ENCODE data around the gene CDC42BPG.

CDC42BPG gene

GRCh38 chr11:64786308-64786707, 58.1 kb downstream of the CDC42BPG start:
- DNase-seq = no peak

DNA sequence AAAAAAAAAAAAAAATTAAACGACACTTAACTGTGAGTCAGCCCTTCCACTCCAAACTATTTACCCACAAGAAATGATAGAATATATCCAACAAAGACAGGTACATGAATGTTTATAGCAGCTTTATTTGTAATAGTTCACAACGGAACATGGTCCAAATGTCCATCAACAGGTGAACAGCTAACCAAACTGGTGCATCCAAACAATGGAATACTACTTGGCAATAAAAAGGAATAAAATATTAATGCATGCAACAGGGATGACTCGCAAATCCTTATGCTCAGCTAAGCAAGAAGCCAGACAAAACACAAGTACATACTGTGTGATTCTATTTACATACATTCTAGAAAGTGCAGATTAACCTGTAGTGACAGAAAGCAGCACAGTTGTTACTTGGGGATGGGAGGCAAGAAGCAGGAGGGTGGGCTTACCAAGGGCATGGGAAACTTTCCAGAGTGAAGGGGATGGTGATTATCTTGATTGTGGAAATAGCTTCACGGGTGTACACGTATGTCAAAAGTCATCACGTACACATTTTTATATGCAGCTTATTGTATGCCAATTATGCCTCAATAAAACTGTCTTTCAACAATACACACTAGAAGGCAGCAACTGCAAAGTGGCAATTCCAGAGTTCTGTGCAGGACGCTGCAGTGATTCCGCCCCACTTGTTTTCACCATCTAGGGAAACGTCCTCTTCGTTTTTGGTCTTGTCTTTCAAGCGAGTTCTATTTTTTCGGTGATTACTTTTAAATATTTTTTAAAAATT, 59.5 kb downstream of the CDC42BPG start:
- no peak for DNase-seq

DNA sequence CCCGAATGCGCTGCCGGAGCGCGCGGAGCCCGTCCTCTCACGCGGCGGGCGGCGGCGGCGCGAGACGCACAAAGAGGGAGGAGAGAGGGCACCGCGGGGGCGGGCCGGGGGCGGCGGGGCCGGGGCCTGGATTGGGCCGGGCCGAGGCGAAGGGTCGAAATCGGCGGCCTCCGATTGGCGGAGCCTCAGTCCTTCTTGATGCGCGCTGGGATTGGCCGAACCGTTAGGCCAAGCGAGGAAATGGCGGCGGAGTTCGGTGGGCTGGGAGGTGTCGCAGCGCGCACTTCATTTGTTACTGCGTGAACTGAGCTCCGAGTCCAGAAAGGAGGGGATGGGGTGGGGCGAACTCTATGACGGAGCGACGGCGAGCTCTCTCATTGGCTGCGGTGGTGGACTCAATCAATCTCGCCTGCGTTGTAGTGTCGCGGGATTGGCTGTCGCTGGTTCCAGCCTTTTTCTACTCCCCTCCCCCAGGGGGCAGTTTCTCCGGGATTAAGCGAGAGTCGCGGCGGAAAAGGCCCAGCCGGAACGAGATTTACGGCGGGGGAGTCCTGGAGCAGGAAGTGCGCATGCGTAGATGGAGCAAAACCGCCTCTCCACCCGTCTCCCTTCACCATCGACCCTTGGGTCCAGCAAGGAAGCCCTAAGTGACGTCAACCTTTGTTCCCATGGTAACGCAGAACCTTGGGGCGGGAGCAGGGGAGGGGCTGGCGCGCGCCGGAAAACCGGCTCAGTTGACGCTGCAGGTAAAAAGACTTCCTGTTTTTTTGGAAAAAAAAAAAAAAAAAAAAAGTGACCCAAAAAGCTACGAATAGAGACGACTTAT, 65.8 kb downstream of the CDC42BPG start, which contains the start of gene SF1:
Gene SF1, minus strand, starts transcription at position 70 of the 826 bp plus-strand sequence. CDS start 150 bp downstream, outside the sequence.
- DNase-seq = peak; percentile 100

DNA sequence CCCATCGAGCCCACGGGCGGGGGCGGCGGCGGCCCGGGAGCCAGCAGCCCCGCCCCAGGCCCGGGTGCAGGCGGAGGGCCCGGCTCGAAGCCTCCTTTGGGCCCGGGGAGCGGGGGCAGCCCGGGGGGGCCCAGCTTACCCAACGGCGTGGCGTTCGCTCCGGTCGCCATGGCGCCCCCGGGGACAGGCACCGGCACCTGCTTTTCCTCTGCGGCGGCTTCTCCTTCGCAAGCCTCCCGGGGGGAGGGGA, 66.3 kb downstream of the CDC42BPG start:
- no peak for DNase-seq

DNA sequence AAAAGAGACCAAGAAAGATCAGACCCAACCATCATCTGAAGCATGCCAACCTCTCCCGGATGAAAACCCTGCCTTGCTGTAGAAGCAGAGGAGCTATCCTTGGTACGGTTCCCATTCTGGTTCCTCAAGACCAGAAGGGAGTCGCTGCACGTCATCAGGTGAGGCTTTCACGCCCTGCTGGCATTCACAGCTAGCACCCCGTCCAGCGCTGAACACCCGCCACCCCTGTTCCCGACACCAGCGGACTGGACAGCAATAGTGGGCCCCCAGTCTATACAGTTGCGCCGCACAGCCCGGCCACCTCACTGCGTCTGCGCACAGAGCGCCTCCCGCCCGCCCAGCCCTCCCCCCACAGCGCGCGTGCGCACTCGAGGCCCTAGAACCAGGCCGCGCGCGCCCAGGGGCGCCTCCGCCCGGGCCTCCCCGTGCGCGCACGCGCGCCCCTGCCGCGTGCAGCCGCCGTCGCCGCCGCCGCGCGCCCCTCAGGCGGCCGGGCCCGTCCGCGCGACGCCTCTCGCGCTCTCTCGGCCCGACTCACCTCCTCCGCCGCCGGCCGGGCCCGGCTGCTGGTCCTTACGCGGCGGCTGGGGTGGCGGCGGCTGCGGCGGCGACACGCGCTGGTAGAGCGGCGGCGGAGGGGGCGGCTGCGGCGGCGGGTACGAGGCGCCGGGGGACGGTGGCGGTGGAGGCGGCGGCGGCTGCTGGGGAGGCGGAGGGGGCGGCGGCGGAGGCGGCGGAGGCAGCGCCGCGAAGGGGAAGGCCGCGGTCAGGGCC, 66.8 kb downstream of the CDC42BPG start:
- peak; percentile 90 for DNase-seq

- no peak for DNase-seq
These were observed 67.6 kb downstream of the CDC42BPG start for GRCh38 chr11:64776875-64777274.

DNA sequence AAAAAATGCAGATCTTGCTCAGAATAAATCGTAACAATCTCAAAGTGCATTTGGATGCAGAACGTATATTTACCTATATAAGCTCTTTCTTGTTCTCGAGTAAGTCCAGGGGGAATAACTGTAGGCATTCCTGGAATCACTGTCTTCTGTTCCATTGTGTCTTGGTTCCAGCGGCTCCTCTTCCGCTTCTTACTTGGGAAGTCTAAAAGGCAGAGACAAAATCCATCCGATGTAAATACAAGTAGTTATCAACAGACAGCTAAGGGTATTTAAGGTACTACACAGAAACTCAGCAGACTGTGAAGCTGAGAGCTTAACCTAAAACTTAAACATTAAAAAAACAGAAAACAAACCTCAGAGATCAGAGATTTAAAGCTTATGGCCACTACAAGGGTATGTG, 68.0 kb downstream of the CDC42BPG start:
- DNase-seq = no peak

DNA sequence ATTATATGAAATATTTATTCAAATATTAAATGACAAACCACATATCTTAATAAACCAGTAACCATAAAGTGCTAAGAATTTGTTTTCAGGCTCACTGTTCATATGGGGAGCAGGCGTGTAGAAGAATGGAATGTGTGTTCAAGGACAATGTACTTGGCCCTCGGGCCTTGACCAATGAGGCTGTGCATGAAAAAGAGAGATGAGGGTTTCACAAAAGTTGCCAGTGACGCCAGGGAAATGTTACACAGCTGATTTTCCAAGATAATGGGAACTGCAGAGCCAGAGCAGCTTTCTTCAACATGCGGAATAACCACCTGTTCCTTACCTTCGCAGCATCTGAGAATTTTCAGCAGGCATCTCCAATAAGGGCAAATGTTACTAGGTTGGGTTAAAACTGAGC, 70.3 kb downstream of the CDC42BPG start:
- no peak for DNase-seq

Measured in left hindlimb (tissue), 1 donor.